Stimulated activated CD4-positive, alpha-beta T cell treated with anti-CD3 and anti-CD28 coated beads, Interleukin-12 subunit alpha, Interleukin-12 subunit beta, amount 100 ng/mL, for 48 hours (primary cell): ENCODE results near the gene FABP1.

Experiments
- DNase-seq, 3 donors: peaks; one replicate each; pipeline ENCODE4 v3.0.0-alpha.2; 2020; ENCODE audit warnings: low read depth in 2 of 3, low spot score in 1 of 3

FABP1 gene

GRCh38 chr2:88115825-88116518 is 11.9 kb downstream of the FABP1 start:
- DNase-seq: no peak

- no peak for DNase-seq
Measured at GRCh38 chr2:88114889-88115288, 13.0 kb downstream of the FABP1 start.

- no peak for DNase-seq
Measured at GRCh38 chr2:88113069-88113468, 14.8 kb downstream of the FABP1 start.

GRCh38 chr2:88110830-88111229 is 17.0 kb downstream of the FABP1 start:
- DNase-seq: no peak

GRCh38 chr2:88108796-88109195 is 19.1 kb downstream of the FABP1 start:
- DNase-seq: no peak

GRCh38 chr2:88100489-88100858 is 27.4 kb downstream of the FABP1 start:
- DNase-seq: no peak

- DNase-seq: no peak
Measured at GRCh38 chr2:88099798-88100488, 27.9 kb downstream of the FABP1 start.

- no peak for DNase-seq
Measured at GRCh38 chr2:88098558-88098900, 29.3 kb downstream of the FABP1 start.

GRCh38 chr2:88097891-88098557 is 29.8 kb downstream of the FABP1 start:
- no peak for DNase-seq

- no peak for DNase-seq
Measured at GRCh38 chr2:88097192-88097591, 30.7 kb downstream of the FABP1 start.

GRCh38 chr2:88096708-88097107 is 31.2 kb downstream of the FABP1 start:
- DNase-seq: no peak

- no peak for DNase-seq
Measured at GRCh38 chr2:88095022-88095421, 32.8 kb downstream of the FABP1 start.

- DNase-seq: no peak
Measured at GRCh38 chr2:88092773-88093172, 35.1 kb downstream of the FABP1 start.

GRCh38 chr2:88091943-88092342 is 35.9 kb downstream of the FABP1 start:
- DNase-seq: no peak

- DNase-seq: peak in 2 of 3 donors; percentile 8
Measured at GRCh38 chr2:88090446-88091283, 37.2 kb downstream of the FABP1 start.

GRCh38 chr2:88088999-88089398 is 38.9 kb downstream of the FABP1 start:
- DNase-seq: no peak

- DNase-seq: no peak
Measured at GRCh38 chr2:88087763-88088162, 40.1 kb downstream of the FABP1 start.

GRCh38 chr2:88087073-88087472 is 40.8 kb downstream of the FABP1 start:
- DNase-seq: no peak

- no peak for DNase-seq
Measured at GRCh38 chr2:88086401-88086800, 41.5 kb downstream of the FABP1 start.

- no peak for DNase-seq
Measured at GRCh38 chr2:88085602-88086001, 42.3 kb downstream of the FABP1 start.

GRCh38 chr2:88085099-88085498 is 42.8 kb downstream of the FABP1 start:
- no peak for DNase-seq

- DNase-seq: no peak
Measured at GRCh38 chr2:88082781-88083180, 45.1 kb downstream of the FABP1 start.
